ENCODE data around the gene WNT3A.

The WNT3A gene

DNA sequence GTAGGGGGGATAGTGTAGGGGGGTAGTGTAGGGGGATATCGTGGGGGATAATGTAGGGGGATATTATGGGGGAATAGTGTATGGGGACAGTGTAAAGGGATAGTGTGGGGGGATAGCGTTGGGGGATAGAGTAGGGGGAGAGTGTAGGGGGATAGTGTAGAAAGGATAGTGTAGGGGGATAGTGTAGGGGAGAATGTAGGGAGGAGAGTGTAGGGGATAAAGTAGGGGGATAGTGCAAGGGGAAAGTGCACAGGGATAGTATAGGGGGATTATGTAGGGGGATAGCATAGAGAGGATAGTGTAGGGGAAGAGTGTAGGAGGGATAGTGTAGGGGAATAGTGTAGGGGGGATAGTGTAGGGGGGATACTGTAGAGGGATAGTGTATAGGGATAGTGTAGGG, 63.4 kb downstream of the WNT3A start:
- DNase-seq = no peak
- CTCF ChIA-PET = no interaction called here
- H3K4me3 Mint-ChIP-seq = no peak overlapping the region
- no peak overlapping the region for H3K27ac Mint-ChIP-seq
- no peaks in the 10 kb centered on the region for H3K9me3 Mint-ChIP-seq
- H3K4me1 Mint-ChIP-seq = no peaks in the 10 kb centered on the region
- H3K36me3 Mint-ChIP-seq = no peaks in the 10 kb centered on the region
- H3K27me3 Mint-ChIP-seq = peaks cover 23% of the 10 kb centered on the region

DNA sequence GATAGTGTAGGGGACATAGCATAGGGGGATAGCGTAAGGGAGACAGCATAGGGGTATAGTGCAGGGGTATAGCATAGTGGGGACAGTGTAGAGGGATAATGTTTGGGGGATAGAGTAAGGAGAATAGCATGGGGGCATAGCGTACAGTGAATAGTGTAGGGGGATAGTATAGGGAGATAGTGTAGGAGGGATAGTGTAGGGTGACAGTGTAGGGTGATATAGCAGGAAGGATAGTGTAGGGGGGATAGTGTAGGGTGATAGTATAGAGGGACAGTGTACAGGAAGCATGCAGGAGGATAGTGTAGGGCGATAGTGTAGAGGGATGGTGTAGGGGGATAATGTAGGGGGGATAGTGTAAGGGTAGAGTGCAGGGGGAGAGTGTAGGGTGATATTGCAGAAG, 64.1 kb downstream of the WNT3A start:
- no peak overlapping the region for H3K4me3 Mint-ChIP-seq
- H3K9me3 Mint-ChIP-seq = no peaks in the 10 kb centered on the region
- H3K4me1 Mint-ChIP-seq = no peaks in the 10 kb centered on the region
- CTCF ChIA-PET = no interaction called here
- no peak overlapping the region for H3K27ac Mint-ChIP-seq
- H3K36me3 Mint-ChIP-seq = no peaks in the 10 kb centered on the region
- peak; percentile 14 for DNase-seq
- peaks cover 16% of the 10 kb centered on the region for H3K27me3 Mint-ChIP-seq

DNA sequence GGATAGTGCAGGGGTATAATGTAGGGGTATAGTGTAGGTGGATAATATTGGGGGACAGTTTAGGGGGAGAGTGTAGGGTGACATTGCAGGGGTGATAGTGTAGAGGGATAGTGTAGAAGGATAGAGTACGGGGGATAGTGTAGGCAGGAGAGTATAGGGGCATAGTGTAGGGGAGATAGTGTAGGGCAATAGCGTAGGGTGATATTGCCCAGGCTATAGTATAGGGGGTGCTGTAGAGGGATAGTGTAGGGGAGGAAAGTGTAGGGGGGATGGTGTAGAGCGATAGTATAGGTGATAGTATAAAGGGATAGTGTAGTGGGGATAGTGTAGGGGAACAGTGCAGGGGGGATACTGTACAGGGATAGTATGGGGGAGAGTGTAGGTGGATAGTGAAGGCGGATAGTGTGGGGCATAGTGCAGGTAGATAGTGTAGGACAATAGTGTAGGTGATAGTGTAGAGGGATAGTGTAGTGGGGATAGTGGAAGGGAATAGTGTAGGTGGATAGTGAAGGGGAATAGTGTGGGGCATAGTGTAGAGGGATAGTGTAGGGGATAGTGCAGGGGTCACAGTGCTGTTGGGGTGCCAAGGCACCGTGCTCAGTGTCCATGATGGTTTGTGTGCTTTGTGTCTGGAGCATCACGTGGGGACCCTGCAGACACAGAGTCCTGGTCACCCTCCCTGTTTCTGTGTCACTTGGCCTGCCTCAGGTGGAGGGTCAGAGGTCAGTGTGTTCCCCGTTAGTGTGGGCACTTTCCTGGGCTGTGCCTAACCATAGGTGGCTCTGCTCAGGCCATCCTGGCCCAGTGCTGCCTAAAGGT, 65.2 kb downstream of the WNT3A start:
- H3K4me1 Mint-ChIP-seq = no peaks in the 10 kb centered on the region
- no peaks in the 10 kb centered on the region for H3K9me3 Mint-ChIP-seq
- peaks cover 4% of the 10 kb centered on the region for H3K27me3 Mint-ChIP-seq
- no peaks in the 10 kb centered on the region for H3K36me3 Mint-ChIP-seq
- no peak overlapping the region for H3K27ac Mint-ChIP-seq
- H3K4me3 Mint-ChIP-seq = no peak overlapping the region
- peak; percentile 16 for DNase-seq
- CTCF ChIA-PET = no interaction called here

DNA sequence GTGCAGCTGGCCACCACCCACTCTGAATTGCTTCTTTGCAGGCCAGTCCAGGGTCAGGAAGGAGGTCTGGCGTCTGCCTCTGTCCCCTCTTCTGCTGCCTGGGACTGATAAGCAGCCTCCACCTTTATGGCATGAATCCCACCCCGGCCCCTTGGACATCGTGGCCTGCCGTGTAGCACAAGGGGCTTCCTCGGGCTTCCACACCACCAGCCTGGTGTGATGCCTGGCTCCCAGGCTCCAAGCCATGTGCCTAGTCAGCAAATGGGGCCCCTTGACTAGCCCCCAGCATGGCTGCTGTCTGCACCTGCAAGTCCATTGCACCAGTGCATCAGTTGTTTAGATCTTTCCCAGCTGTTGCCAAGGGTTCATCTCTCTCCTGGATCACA, 65.9 kb downstream of the WNT3A start:
- Mint-ChIP-seq H3K4me3 (no peak overlapping the region), H3K9me3 (no peaks in the 10 kb centered on the region), H3K4me1 (no peaks in the 10 kb centered on the region), H3K36me3 (peaks cover 2% of the 10 kb centered on the region), H3K27ac (no peak overlapping the region), H3K27me3 (no peaks in the 10 kb centered on the region)
- peak; percentile 15 for DNase-seq
- CTCF ChIA-PET = no interaction called here

DNA sequence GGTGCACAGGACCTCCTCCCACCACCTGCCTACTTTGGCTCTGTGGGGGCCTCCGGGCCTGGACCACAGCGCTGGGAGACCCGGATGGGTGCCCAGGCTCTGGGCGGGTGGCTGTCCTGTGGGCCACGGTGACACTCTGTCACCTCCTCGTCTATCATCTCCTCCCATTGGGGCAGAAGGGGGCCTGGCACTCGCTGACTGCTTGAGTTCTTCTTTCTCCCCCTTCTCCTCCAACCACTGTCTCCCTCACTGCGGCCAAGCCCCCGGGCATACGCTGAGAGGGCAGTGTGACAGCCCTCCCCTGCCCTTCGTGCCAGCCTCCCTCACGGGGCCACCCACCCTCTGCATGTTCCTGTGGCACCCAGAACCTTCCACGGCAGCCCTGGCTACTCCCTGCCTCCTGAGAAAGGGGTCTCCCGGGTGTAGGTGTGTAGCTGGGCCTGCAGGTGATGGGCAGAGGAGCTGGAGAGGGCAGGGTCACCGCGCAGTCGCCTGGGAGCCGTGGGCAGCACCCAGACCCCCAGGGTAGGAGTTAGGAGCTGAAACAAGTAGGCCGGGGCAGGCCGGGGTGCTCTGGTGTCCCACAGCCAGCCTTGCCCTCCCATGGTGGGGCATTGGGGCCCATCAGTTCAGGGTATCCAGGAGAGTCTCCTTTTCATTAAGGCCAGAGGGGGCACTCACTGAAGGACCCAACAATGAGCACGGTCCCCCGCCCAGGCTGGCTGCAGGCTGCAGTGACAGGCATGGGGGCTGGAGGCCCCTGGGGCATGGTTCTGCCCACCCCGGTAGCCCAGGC, 66.5 kb downstream of the WNT3A start:
- H3K4me1 Mint-ChIP-seq = no peaks in the 10 kb centered on the region
- H3K27me3 Mint-ChIP-seq = no peaks in the 10 kb centered on the region
- peak; percentile 11 for DNase-seq
- H3K36me3 Mint-ChIP-seq = peaks cover 2% of the 10 kb centered on the region
- CTCF ChIA-PET = no interaction called here
- H3K9me3 Mint-ChIP-seq = no peaks in the 10 kb centered on the region
- H3K27ac Mint-ChIP-seq = no peak overlapping the region
- H3K4me3 Mint-ChIP-seq = no peak overlapping the region

DNA sequence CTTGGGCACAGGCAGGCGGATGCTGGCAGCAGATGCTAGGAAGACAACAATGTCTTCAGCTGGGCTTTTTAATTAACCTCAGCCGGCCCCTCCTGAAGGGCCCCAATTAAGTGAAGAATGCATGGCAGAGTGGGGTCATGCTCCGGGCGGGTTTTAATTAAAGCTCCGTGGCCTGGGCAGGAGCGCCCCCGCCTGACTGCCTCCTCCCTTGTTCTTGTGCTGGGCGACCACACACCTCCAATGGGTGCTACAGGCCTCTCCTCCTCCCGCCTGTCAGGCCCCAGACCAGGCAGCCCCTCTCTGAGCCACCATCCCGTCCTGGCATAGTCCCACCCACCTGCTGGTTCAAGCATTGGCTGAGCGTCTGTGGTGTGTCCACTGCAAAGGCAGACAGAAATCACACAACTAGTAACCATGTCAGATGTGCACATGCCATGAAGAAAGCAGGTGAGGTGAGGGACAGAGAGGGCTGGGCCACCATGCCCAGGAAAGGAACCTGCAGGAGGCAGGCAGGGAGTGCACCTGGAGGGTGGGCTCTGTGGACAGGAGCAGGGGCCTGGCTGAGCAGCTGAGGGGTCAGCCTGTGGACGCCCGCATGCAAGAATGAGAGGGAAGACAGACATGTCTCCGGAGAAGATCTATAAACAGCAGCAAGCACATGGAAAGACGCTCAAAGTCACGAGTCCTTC, 67.2 kb downstream of the WNT3A start:
- peaks cover 3% of the 10 kb centered on the region for H3K4me1 Mint-ChIP-seq
- no peak overlapping the region for H3K27ac Mint-ChIP-seq
- CTCF ChIA-PET = no interaction called here
- H3K27me3 Mint-ChIP-seq = no peaks in the 10 kb centered on the region
- no peak overlapping the region for H3K4me3 Mint-ChIP-seq
- H3K36me3 Mint-ChIP-seq = peaks cover 2% of the 10 kb centered on the region
- no peaks in the 10 kb centered on the region for H3K9me3 Mint-ChIP-seq
- peak; percentile 32 for DNase-seq

DNA sequence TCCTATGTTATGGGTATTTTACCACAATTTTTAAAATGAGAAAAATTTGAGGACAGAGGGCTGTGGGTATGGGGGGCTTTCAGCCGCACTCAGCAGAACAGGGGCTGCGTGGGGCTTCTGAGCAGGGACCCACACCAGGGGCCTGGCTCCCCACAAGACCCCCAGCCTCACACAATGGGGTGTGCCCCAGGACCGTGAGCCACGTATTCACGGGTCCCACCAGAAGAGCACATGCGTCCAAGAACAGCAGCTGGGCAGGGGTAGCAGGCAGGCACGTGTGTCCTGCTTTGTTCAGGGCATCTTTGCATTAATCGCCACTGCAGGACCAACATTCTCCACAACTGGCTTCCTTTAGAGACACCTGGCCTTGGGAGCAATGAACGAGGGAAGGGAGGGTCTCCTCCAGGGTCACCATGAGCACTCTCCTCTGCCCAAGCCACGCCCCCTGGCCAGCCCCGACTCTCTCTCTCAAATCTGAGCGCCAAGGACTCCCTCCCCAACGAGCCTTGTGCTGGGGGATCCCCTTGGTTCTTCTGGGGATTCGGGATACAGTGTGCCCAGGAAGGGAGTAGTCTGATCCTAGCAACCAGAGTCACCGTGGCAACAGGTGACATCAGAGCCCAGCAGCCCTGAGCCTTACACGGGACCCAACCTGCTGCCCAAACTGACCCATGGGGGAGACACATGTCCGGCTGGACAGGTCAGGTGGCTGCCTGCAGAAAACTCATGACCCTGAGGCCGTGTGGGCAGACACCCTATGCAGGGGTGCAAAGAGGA, 68.3 kb downstream of the WNT3A start:
- Mint-ChIP-seq H3K9me3 (no peaks in the 10 kb centered on the region), H3K4me3 (no peak overlapping the region), H3K27me3 (no peaks in the 10 kb centered on the region), H3K27ac (no peak overlapping the region), H3K4me1 (peaks cover 6% of the 10 kb centered on the region), H3K36me3 (peaks cover 2% of the 10 kb centered on the region)
- CTCF ChIA-PET = no interaction called here
- peak; percentile 19 for DNase-seq

DNA sequence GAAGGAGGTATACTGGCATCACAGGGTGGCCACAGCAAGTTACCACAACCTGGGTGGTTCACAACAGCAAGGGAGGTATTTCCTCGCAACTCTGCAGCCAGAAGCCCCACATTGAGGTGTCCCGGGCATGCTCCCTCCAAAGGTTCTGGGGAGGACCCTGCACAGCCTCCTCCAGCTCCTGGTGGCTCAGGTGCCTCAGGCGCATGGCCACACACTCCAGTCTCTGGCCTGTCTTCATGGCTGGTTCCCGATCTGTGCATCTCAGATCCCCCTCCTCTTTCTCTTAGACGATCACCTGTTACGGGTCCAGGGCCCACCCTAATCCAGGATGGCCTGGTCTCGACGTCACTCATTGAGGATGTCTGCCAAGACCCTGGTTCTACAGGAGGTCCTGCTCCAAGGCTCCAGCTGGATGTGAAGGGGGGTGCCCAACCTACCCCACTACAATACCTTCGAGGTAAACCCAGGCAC, 69.0 kb downstream of the WNT3A start:
- H3K36me3 Mint-ChIP-seq = peaks cover 2% of the 10 kb centered on the region
- peaks cover 6% of the 10 kb centered on the region for H3K4me1 Mint-ChIP-seq
- H3K4me3 Mint-ChIP-seq = no peak overlapping the region
- no peaks in the 10 kb centered on the region for H3K9me3 Mint-ChIP-seq
- no peak overlapping the region for H3K27ac Mint-ChIP-seq
- CTCF ChIA-PET = no interaction called here
- H3K27me3 Mint-ChIP-seq = no peaks in the 10 kb centered on the region
- DNase-seq = peak; percentile 19

DNA sequence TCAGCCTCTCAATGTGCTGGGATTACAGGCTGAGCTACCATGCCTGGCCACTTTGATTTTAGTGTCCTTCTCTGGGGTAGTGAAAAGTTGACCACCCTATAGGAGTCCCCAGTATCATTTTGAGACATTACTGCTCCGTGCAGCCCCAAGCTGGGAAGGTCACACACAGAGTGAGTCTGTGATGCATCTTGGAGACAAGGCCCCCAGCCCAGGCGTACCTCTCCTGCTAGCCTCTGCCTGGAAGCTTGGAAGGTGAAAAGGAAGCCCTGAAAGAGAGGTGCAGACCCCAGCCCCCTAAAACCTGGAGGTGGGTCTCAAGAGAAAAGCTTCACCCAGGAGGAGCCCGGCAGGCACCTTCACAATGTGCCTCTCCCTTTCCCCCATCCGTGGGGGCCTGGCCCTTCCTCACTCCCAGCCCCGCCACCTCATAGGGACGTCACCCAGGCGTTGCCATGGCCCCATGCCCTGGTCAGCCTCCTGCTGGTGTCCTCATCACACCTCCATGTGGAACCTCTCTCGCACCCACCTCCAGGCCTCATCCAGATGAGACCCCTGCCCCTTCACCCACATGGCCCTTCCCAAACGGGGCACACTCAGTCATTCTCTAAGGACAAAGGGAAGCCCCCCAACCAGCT, 70.1 kb downstream of the WNT3A start:
- CTCF ChIA-PET = interaction anchor here (1.3 kb wide), 1 partner anchor 77 kb away, joined by 3 read pairs; no protein-coding TSS in a partner anchor
- H3K4me1 Mint-ChIP-seq = peaks cover 11% of the 10 kb centered on the region
- H3K27me3 Mint-ChIP-seq = no peaks in the 10 kb centered on the region
- peaks cover 2% of the 10 kb centered on the region for H3K36me3 Mint-ChIP-seq
- H3K4me3 Mint-ChIP-seq = no peak overlapping the region
- H3K27ac Mint-ChIP-seq = no peak overlapping the region
- DNase-seq = no peak
- no peaks in the 10 kb centered on the region for H3K9me3 Mint-ChIP-seq

DNA sequence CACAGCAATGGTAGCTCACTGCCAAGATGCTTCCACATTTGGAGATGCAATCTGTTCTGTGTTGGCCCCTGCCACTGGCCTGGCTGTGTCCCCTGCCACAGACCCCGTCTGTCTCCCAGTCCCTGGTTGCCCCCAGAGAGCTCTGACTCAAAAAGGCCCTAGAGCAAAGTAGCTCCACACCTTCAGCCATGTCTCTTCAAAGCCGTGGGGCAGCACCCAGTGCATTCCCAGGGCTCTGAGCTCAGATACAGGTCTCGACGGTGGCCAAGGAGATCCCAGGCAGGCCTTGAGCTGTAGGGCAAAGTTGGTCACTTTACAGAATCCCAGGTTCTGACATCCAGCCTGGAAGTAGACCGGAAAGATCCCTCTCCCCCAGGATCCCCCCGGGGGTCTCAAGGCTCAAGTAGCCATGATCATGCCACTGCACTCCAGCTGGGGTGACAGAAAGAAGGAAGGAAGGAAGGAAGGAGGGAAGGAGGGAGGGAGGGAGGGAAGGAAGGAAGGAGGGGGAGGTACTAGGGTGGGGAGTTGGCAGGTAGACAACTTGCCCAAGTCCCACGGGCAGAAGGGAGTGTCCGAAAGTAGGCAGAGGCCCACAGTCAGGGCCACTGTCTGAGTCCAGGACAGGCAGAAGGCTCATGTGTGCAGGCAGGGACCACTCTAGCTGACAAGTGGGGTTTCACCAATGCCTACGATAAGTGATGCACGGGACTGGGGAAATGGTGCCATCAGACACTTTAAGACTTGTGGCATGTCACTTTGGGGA, 71.0 kb downstream of the WNT3A start:
- Mint-ChIP-seq H3K27me3 (no peaks in the 10 kb centered on the region), H3K4me1 (peaks cover 11% of the 10 kb centered on the region), H3K4me3 (no peak overlapping the region), H3K36me3 (peaks cover 2% of the 10 kb centered on the region), H3K27ac (no peak overlapping the region), H3K9me3 (no peaks in the 10 kb centered on the region)
- peak; percentile 9 for DNase-seq
- CTCF ChIA-PET = interaction anchor here (1.3 kb wide), 1 partner anchor 78 kb away, joined by 3 read pairs; no protein-coding TSS in a partner anchor

DNA sequence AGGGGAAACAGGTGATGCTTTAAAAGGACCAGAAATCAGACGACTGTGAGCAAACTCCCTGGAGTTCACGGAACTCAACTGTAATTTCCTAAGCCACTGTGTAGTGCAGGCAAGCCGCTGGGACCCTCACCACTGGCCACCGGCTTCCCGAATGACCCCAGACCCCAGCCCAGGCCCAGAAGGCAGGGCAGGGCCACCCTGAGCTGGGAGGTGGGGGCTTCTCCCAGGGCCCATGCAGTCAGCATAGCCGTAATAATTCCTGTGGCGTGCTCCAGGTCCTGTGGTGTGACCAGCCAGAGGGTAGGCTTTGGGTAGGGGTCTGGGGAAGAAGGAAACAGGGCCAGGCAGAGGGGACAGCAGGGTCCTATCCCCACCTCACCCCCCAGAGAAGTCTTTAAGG, 72.2 kb downstream of the WNT3A start:
- Mint-ChIP-seq H3K4me3 (no peak overlapping the region), H3K36me3 (peaks cover 10% of the 10 kb centered on the region), H3K4me1 (peaks cover 15% of the 10 kb centered on the region), H3K27ac (no peak overlapping the region), H3K27me3 (no peaks in the 10 kb centered on the region), H3K9me3 (no peaks in the 10 kb centered on the region)
- CTCF ChIA-PET = no interaction called here
- peak; percentile 14 for DNase-seq

DNA sequence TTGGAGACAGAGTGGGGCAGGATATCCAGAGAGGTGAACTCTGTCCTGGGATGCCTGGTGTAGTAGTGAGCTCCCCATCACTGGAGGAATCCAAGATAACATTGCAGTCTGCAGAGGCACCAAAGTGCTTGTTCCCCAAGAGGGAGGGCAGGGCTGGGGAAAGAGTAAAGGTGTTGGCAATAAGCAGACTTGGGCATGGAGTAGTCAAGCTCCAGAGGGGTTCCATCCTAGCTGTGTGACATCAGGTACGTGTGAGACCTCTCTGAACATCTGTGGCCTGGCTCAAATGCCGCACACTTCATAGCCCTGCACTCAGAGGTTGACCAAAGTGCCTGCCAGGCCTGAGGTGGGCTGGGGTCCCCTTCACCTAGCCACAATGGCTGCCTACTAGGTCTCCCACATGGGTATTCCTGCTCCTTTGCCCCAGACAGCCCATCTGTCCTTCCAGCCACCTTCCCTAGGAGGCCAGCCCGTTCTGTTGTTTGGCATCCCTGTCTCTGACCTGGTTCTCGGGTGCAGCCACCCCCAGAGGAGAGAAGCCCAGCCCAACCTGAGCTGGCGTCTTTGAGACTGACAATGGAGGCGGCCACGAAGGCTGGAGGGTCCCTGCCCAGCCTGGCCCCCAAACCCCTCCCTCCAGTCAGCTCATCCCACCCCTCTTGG, 72.9 kb downstream of the WNT3A start:
- CTCF ChIA-PET = no interaction called here
- DNase-seq = no peak
- Mint-ChIP-seq H3K4me3 (peak overlapping the region; percentile 36), H3K9me3 (no peaks in the 10 kb centered on the region), H3K27ac (no peak overlapping the region), H3K27me3 (no peaks in the 10 kb centered on the region), H3K36me3 (peaks cover 16% of the 10 kb centered on the region), H3K4me1 (peaks cover 22% of the 10 kb centered on the region)

DNA sequence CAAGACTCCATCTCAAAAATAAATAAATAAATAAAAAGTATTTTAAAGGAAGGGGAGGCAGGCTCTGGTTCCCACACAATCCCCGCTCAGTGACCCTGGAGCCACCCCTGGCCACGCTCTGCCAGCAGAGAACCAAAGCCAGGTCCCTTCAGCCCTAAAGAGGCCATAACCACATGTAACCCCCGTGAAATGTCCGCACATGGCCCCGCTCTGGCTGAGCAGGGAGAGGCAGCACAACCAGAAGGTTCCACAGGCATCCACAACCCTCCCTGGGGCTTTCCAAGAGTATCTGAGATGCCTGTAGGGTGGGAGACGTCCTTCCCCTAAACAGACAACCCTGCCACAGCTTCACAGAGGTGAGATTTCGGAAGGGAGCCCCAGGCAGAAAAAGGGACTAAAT, 74.3 kb downstream of the WNT3A start:
- DNase-seq = no peak
- Mint-ChIP-seq H3K9me3 (no peaks in the 10 kb centered on the region), H3K36me3 (peaks cover 23% of the 10 kb centered on the region), H3K27me3 (no peaks in the 10 kb centered on the region), H3K4me1 (peaks cover 36% of the 10 kb centered on the region), H3K4me3 (peak overlapping the region; percentile 85), H3K27ac (peak overlapping the region; percentile 90)
- CTCF ChIA-PET = no interaction called here

Measured in activated naive CD4-positive, alpha-beta T cell treated with anti-CD3 and anti-CD28 coated beads, Interleukin-2, amount 10 ng/mL, durations not matched to agents 7 days and 5 days (primary cell).